GM12891 (cell line): ENCODE measurements around the gene ZNF497.

Experiments
- DNase-seq: peaks from one replicate; pipeline ENCODE4 v3.0.0; 2011; ENCODE audit warnings: low spot score; ENCODE audit not compliant: insufficient read length
- FAIRE-seq: peaks from 2 replicates; lab custom pipeline; 2011; peaks lifted over from hg19 to GRCh38; lab: Jason Lieb, UNC
- PAX5 ChIP-seq: IDR thresholded peaks from 2 replicates; pipeline ENCODE4 v1.6.1; 2011; ENCODE audit warnings: low read length, moderate library complexity, mild to moderate bottlenecking; ENCODE audit not compliant: insufficient read depth, severe bottlenecking
- POLR2A ChIP-seq: IDR thresholded peaks from 2 replicates; pipeline ENCODE4 v1.6.1; 2011; ENCODE audit warnings: low read depth, low read length, control low read depth
- POLR2AphosphoS5 ChIP-seq: IDR thresholded peaks from 2 replicates; pipeline ENCODE4 v1.6.1; 2011; ENCODE audit warnings: low read depth, low read length, control low read depth
- POU2F2 ChIP-seq: IDR thresholded peaks from 2 replicates; pipeline ENCODE4 v1.6.1; 2011; ENCODE audit warnings: low read depth, mild to moderate bottlenecking, control low read depth, low read length, moderate library complexity
- SPI1 ChIP-seq: IDR thresholded peaks from 2 replicates; pipeline ENCODE4 v1.6.1; 2011; ENCODE audit warnings: low read depth, low read length, control low read depth
- TAF1 ChIP-seq: IDR thresholded peaks from 2 replicates; pipeline ENCODE4 v1.6.1; 2011; ENCODE audit warnings: low read depth, low read length, control low read depth

The ZNF497 gene

DNA sequence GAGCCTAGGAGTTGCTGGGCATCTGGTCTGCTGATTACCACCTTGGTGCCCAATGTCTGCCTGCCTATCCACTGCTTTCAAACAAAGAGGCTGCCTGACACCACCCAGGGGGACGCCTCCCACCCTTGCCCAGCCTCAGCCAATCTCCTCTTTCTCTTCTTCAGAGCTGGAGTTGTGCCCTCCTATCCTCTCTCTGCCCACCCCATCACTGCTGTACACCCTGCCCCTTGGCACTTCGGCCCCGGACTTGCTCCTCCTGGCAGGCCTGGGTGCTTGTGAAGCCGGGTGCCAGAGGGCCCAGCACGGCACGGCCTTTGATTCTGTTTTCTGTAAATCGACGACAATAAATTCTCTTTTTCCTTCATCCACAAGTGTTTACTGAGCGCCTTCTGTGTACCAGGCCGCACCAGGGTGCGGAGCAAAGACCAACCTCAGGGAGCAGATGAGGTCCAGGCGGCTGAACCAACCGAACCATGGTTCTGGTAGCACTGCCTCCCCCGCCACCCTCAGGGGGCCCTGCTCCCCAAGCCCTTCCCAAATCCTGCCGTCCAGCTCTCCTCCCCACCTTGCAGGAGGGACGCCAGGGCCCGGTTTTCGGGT lies 37.9 kb upstream of the ZNF497 start:
- FAIRE-seq (no peak), DNase-seq (no peak)
- TF ChIP-seq POLR2AphosphoS5 (no peak), POU2F2 (no peak), POLR2A (no peak), TAF1 (no peak), PAX5 (no peak), SPI1 (no peak)

- FAIRE-seq (no peak), DNase-seq (no peak)
- TF ChIP-seq PAX5 (no peak), POLR2AphosphoS5 (no peak), TAF1 (no peak), POLR2A (no peak), POU2F2 (no peak), SPI1 (no peak)
Measured at GRCh38 chr19:58399903-58400302, 37.4 kb upstream of the ZNF497 start.

GRCh38 chr19:58398545-58398944 lies 36.0 kb upstream of the ZNF497 start:
- no peak for FAIRE-seq
- DNase-seq: no peak
- no peak for TF ChIP-seq PAX5

DNA sequence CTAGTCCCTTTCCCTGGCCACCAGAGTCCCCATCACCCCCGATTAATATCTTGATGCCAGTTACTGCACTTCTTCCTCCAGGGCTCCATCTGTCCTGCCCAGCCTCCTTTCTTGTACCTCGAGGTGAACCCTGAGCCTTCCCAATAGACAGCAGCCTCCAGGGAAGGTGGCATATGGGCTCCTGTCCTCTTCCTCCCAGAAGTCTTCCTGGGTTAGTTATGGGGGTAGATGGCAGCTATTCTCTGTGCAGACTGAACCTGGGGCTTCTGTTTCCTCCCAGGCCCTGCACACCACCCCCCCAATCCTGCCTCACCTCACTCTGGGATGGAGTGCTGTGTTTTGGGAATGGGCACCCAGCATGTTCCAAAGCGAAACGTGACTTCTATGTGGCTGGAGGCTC lies 35.5 kb upstream of the ZNF497 start:
- TF ChIP-seq TAF1 (no peak), POLR2AphosphoS5 (no peak), POU2F2 (no peak), POLR2A (no peak), SPI1 (no peak), PAX5 (no peak)
- DNase-seq (no peak), FAIRE-seq (no peak)

GRCh38 chr19:58397533-58398037 lies 35.0 kb upstream of the ZNF497 start:
- no peak for DNase-seq
- TF ChIP-seq POLR2A: no peak
- TF ChIP-seq TAF1: no peak
- TF ChIP-seq PAX5: no peak
- TF ChIP-seq POU2F2: no peak
- TF ChIP-seq SPI1: no peak
- TF ChIP-seq POLR2AphosphoS5: no peak
- no peak for FAIRE-seq

- TF ChIP-seq PAX5 (no peak), SPI1 (no peak), POLR2AphosphoS5 (no peak), TAF1 (no peak), POLR2A (no peak; the same call in 1 of the 2 replicates), POU2F2 (no peak)
- FAIRE-seq: no peak
- DNase-seq: no peak
Measured at GRCh38 chr19:58396691-58397532, 34.4 kb upstream of the ZNF497 start.

- TF ChIP-seq POLR2A (no peak), PAX5 (no peak), POLR2AphosphoS5 (no peak), SPI1 (no peak), TAF1 (no peak)
- FAIRE-seq (no peak), DNase-seq (no peak)
Measured at GRCh38 chr19:58395979-58396627, 33.6 kb upstream of the ZNF497 start.

GRCh38 chr19:58395220-58395978 lies 32.8 kb upstream of the ZNF497 start, which contains the start of gene RNF225:
Gene RNF225, plus strand, starts transcription at chr19:58395656. Its CDS starts 434 bp downstream, at chr19:58396090.
- no peak for FAIRE-seq
- no peak for DNase-seq
- TF ChIP-seq POLR2AphosphoS5: peak; percentile 81
- TF ChIP-seq SPI1: no peak
- TF ChIP-seq POLR2A: peak; percentile 74; the same call in 1 of the 2 replicates
- TF ChIP-seq POU2F2: peak; percentile 61; the same call in 1 of the 2 replicates
- no peak for TF ChIP-seq PAX5
- TF ChIP-seq TAF1: no peak

DNA sequence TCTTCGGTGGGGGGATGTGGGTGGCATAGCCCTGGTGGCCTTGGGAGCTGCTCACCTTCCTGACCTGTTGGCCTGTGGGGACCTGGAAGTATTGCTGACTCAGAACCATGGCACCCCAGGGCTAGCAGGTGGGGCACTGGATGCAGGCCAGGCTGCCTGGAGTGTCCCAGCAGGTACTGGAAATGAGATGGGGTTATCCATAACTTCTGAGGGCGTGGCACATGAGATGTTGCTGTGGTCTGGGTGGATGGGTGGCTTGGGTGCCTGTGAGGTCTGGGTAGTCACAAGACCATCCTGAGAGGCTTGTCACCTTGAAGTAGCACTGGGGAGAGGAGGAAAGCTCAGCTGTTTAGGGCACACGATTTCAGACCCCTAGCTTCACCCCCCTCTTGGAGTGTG lies 32.3 kb upstream of the ZNF497 start:
- TF ChIP-seq POLR2A (no peak), POU2F2 (no peak), POLR2AphosphoS5 (no peak)
- DNase-seq (no peak), FAIRE-seq (no peak)

GRCh38 chr19:58393725-58394033 lies 31.1 kb upstream of the ZNF497 start:
- no peak for DNase-seq
- TF ChIP-seq POU2F2 (no peak), TAF1 (no peak), POLR2AphosphoS5 (no peak)
- no peak for FAIRE-seq
